Nephron progenitor cell (in vitro differentiated cells): ENCODE results near the gene MUSTN1.
A peak's percentile ranks its signal among the peaks of the same experiment; 100 is the strongest.

Source experiments
- DNase-seq: peaks from one replicate; pipeline ENCODE4 v3.0.0; 2021
- H3K27ac Mint-ChIP-seq: 2 replicates; pipeline ENCODE4 v1.8.0; 2021; ENCODE audit warnings: mild to moderate bottlenecking, moderate library complexity, mixed read lengths
- H3K27me3 Mint-ChIP-seq: 2 replicates; pipeline ENCODE4 v1.8.0; 2021; ENCODE audit warnings: mild to moderate bottlenecking, low read depth, mixed read lengths; ENCODE audit not compliant: poor library complexity
- H3K36me3 Mint-ChIP-seq: 2 replicates; pipeline ENCODE4 v1.8.0; 2021; ENCODE audit warnings: low read depth, mixed read lengths
- H3K4me1 Mint-ChIP-seq: 2 replicates; pipeline ENCODE4 v1.8.0; 2021; ENCODE audit warnings: mixed read lengths
- H3K4me3 Mint-ChIP-seq: 2 replicates; pipeline ENCODE4 v1.8.0; 2021; ENCODE audit warnings: mild to moderate bottlenecking, moderate library complexity, mixed read lengths
- H3K9me3 Mint-ChIP-seq: 2 replicates; pipeline ENCODE4 v1.8.0; 2021; ENCODE audit warnings: mild to moderate bottlenecking, moderate library complexity, mixed read lengths
- TF ChIP-seq, protein P1 (sequence below): fragments of 200-600 bp; sonication (generic); IDR thresholded peaks from 2 replicates; pipeline ENCODE4 v1.5.0; 2021; ENCODE audit warnings: antibody characterized with exemption

MUSTN1 gene

DNA sequence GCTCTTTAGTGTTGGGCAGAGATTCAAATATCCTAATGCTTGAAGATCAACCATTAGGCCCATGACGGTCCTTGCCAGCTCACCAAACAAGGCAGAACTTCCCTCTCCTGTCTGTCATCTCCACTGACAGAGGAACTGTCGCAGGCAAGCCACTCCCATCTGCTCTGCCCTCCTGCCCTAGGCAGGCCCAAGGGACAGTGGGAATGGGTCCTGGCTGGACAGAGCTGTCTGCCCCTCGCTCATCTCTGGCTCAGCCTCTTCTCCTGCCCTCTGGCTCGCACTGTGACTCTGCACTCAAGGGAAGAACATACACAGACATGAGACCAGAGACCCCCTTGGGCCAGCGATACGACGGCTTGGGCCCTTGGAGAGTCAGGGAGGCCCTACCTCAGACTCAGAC is 7.6 kb upstream of the MUSTN1 start:
- no peak for DNase-seq
- peaks cover 10% of the 10 kb centered on the region for H3K36me3 Mint-ChIP-seq
- no peak overlapping the region for H3K4me3 Mint-ChIP-seq
- H3K27me3 Mint-ChIP-seq, result peaks cover 6% of the 10 kb centered on the region
- no peak overlapping the region for H3K27ac Mint-ChIP-seq
- TF ChIP-seq, protein P1, sequence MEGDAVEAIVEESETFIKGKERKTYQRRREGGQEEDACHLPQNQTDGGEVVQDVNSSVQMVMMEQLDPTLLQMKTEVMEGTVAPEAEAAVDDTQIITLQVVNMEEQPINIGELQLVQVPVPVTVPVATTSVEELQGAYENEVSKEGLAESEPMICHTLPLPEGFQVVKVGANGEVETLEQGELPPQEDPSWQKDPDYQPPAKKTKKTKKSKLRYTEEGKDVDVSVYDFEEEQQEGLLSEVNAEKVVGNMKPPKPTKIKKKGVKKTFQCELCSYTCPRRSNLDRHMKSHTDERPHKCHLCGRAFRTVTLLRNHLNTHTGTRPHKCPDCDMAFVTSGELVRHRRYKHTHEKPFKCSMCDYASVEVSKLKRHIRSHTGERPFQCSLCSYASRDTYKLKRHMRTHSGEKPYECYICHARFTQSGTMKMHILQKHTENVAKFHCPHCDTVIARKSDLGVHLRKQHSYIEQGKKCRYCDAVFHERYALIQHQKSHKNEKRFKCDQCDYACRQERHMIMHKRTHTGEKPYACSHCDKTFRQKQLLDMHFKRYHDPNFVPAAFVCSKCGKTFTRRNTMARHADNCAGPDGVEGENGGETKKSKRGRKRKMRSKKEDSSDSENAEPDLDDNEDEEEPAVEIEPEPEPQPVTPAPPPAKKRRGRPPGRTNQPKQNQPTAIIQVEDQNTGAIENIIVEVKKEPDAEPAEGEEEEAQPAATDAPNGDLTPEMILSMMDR, result no peak
- peaks cover 39% of the 10 kb centered on the region for H3K4me1 Mint-ChIP-seq
- H3K9me3 Mint-ChIP-seq, result no peaks in the 10 kb centered on the region

DNA sequence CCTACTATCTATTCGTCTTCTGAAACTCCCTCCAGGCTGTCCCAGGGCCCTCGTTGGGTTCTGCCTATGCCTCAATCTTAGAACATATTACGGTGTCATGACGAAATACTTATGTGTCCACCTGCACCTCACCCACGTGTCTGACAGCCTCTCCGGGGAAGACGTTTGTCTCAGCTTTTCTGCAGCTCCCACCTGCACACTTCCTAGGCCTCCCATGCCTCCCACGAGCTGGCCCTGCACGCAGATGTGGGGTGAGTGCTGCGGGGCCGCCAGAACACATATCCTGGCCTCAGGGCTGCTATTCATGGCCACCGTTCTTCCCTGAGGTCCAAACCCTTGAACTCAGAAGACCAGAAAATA is 7.1 kb upstream of the MUSTN1 start:
- H3K36me3 Mint-ChIP-seq, result peaks cover 5% of the 10 kb centered on the region
- H3K4me1 Mint-ChIP-seq, result peaks cover 40% of the 10 kb centered on the region
- H3K27ac Mint-ChIP-seq, result peak overlapping the region; percentile 21
- peaks cover 6% of the 10 kb centered on the region for H3K27me3 Mint-ChIP-seq
- TF ChIP-seq, protein P1, result no peak
- DNase-seq, result no peak
- H3K9me3 Mint-ChIP-seq, result no peaks in the 10 kb centered on the region
- H3K4me3 Mint-ChIP-seq, result no peak overlapping the region

DNA sequence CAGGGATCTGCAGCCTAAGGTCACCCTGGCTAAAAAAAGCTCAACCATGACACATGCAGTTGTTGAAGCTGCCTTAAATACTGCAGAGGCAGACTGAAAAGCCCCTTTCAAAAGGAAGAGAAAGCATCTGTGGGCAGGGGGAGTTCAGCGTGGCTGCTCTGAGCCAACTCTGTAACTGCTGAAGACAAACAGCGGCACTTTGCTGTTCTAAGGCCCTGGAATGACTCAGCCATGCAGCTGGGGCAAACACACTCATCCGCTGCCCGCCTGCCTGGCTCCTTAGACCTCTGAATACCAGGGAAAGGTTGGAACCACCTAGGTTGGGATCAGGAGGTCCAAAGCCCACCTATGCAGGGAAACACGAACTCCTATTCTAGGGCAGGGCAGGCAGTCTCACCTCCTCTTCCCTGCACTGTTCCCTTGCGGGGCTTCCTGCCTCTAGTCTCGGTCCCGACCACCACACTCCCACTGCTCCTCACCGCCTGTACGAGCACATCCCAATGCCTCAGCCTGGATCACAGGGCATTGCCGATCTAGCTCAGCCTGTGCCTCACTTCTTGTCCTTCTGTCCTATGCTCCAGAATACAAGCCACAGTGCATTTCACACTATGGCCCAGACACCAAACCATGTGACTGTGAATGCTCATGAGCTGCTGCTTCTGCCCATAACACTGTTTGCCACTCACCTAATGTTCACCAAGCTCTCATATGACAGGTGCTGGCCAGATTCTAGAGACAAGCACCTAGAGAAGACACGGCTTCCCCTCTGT is 6.6 kb upstream of the MUSTN1 start:
- Mint-ChIP-seq H3K36me3 (peaks cover 5% of the 10 kb centered on the region), H3K27ac (peak overlapping the region; percentile 29), H3K9me3 (no peaks in the 10 kb centered on the region), H3K27me3 (peaks cover 9% of the 10 kb centered on the region), H3K4me3 (no peak overlapping the region), H3K4me1 (peaks cover 41% of the 10 kb centered on the region)
- TF ChIP-seq, protein P1, result no peak
- no peak for DNase-seq

DNA sequence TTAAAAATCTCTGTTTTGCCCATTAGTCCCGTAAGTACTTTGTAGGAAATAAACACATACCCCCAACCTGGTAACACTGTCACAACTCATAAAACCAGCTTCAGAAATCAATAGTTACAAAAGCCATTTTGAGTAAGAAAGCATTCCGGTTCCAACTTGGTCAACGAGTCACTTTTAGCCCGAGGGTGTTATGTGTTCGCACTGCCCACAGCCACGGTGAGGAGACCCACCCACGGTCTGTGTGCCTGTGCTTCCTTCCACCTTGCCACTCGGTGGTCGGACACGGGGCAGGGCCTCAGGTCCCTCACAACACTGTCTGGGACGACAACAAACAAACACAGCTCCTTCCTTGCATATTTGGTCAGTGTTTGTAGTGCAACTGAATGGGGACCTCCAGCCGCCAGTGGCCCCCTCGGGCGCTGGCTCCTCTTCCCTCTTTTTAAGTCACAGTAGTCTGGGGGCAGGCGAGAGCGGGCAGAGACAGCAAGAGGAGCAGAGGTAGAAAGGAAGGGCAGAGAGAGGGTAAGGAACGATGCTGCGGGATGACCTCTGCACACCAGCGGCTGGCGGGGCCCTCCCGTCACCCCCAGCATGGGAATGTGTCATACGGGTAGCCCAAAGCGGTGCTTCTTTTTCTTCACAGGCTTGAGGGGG is 5.2 kb upstream of the MUSTN1 start:
- H3K27ac Mint-ChIP-seq, result no peak overlapping the region

DNA sequence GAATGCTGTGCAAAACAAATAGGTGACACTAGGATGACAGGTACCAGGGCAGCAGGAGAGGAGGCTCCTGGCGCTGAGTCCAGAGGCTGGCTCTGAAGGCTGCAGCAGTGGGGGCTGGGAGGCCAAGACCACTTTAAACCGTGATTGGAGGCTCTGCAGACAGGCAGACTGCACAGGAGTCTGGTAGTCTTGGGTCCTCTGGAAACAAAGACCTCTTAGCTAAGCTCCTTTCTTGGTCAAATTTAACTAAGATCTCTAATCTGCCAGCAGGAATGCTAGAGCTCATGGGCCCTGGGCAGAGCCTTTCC is 4.4 kb upstream of the MUSTN1 start:
- Mint-ChIP-seq H3K36me3 (peaks cover 5% of the 10 kb centered on the region), H3K4me3 (no peak overlapping the region), H3K27ac (no peak overlapping the region), H3K9me3 (no peaks in the 10 kb centered on the region), H3K4me1 (peaks cover 48% of the 10 kb centered on the region), H3K27me3 (peaks cover 11% of the 10 kb centered on the region)
- no peak for DNase-seq
- TF ChIP-seq, protein P1, result no peak

More for the DNA sequence above, 5.2 kb upstream of the MUSTN1 start:
- peaks cover 11% of the 10 kb centered on the region for H3K27me3 Mint-ChIP-seq
- no peaks in the 10 kb centered on the region for H3K9me3 Mint-ChIP-seq
- H3K36me3 Mint-ChIP-seq, result peaks cover 5% of the 10 kb centered on the region
- H3K4me1 Mint-ChIP-seq, result peaks cover 44% of the 10 kb centered on the region
- H3K4me3 Mint-ChIP-seq, result no peak overlapping the region
- TF ChIP-seq, protein P1, result no peak
- no peak for DNase-seq
